K562 (cell line): ENCODE results near the gene MYOT. TPM values are rescaled to one million over a fixed set of nuclear protein-coding genes. Genes with fewer than 3 reads are reported as not detected.

ENCODE experiments used
- ATAC-seq: fragments of 200-7000 bp; cut with Tn5 transposase; 3 replicates; pipeline ENCODE4 v1.9.1; 2020; ENCODE audit warnings: moderate library complexity
- BruUV-seq: library from RNA; stranded (reverse); fragments of 400-500 nt; replicated peaks from 2 replicates; lab custom pipeline; 2021; lab: Mats Ljungman, UMichigan
- CTCF ChIA-PET: fragments of 300-600 bp; formaldehyde crosslinking; extraction: SDS; loops from one replicate; lab custom pipeline; 2021; ENCODE audit warnings: low intra/inter-chr PET ratio; lab: Yijun Ruan, JAX
- POLR2A ChIA-PET: fragments of 300-600, 350-650 bp; sonication (Branson Sonifier 250); formaldehyde crosslinking; extraction: SDS; loops from one replicate; lab custom pipeline; 2021; ENCODE audit warnings: antibody characterized with exemption, inconsistent platforms; lab: Yijun Ruan, JAX
- DNase-seq, 4 experiments: peaks; one replicate each; pipeline versions ENCODE4 v3.0.0 to v3.0.0-alpha.2; 2011 to 2018; ENCODE audit warnings: low spot score in 3 of 4, mixed read lengths in 3 of 4; ENCODE audit errors: extremely low read depth in 1 of 4
- FAIRE-seq: peaks from 2 replicates; lab custom pipeline; 2011; peaks lifted over from hg19 to GRCh38; lab: Jason Lieb, UNC
- H2AFZ ChIP-seq: 2 replicates; pipeline ENCODE4 v1.6.0; 2011; ENCODE audit warnings: low read depth, low read length, control low read depth, inconsistent platforms
- H3K27ac ChIP-seq: fragments of 200-600 bp; 3 replicates; pipeline ENCODE4 v1.8.0; 2011; ENCODE audit warnings: low read depth, mild to moderate bottlenecking, control low read depth, inconsistent platforms, low read length, moderate library complexity, mixed read lengths; ENCODE audit errors: extremely low read depth
- H3K27me3 ChIP-seq, 2 experiments: fragments of 300-600 bp in 1 of 2; 2 replicates in 1 of 2; 3 replicates in 1 of 2; pipeline versions ENCODE4 v1.6.0 to v1.8.0; 2011; ENCODE audit warnings: inconsistent platforms in 2 of 2, low read length in 2 of 2, mild to moderate bottlenecking in 1 of 2, mixed read lengths in 1 of 2, moderate library complexity in 1 of 2; ENCODE audit not compliant: control insufficient read depth in 2 of 2, insufficient read depth in 2 of 2
- H3K36me3 ChIP-seq: fragments of 300-600 bp; 3 replicates; pipeline ENCODE4 v1.8.0; 2011; ENCODE audit warnings: mild to moderate bottlenecking, low read length, inconsistent platforms; ENCODE audit not compliant: control insufficient read depth, insufficient read depth
- H3K4me1 ChIP-seq, 2 experiments: fragments of 200-600 bp in 1 of 2; replicated peaks in 1 of 2; 2 replicates in 1 of 2; 3 replicates in 1 of 2; pipeline versions ENCODE4 v1.5.1 to v1.8.0; 2011; ENCODE audit warnings: inconsistent platforms in 2 of 2, low read length in 2 of 2, mild to moderate bottlenecking in 1 of 2, mixed read lengths in 1 of 2, moderate library complexity in 1 of 2; ENCODE audit not compliant: control insufficient read depth in 2 of 2, insufficient read depth in 2 of 2
- H3K4me2 ChIP-seq: 2 replicates; pipeline ENCODE4 v1.6.1; 2011; ENCODE audit warnings: low read length, control low read depth, inconsistent platforms, mixed read lengths; ENCODE audit not compliant: insufficient read depth
- H3K4me3 ChIP-seq: fragments of 200-600 bp; sonication (generic), shearing (Covaris generic); 2 replicates; pipeline ENCODE4 v1.5.1; 2016; ENCODE audit warnings: control low read depth, inconsistent platforms
- H3K79me2 ChIP-seq: fragments of 200-600 bp; 3 replicates; pipeline ENCODE4 v1.8.0; 2011; ENCODE audit warnings: low read length, inconsistent platforms; ENCODE audit not compliant: control insufficient read depth, insufficient read depth
- H3K9ac ChIP-seq, 2 experiments: 2 replicates each; pipeline versions ENCODE4 v1.6.0 to v1.6.1; 2011; ENCODE audit warnings: low read depth in 2 of 2, low read length in 2 of 2, control low read depth in 1 of 2, inconsistent platforms in 1 of 2, mild to moderate bottlenecking in 1 of 2, mixed read lengths in 1 of 2; ENCODE audit not compliant: insufficient read depth in 1 of 2
- H3K9me1 ChIP-seq: one replicate; pipeline ENCODE4 v1.6.0; 2011; ENCODE audit warnings: inconsistent platforms, mild to moderate bottlenecking, low read length, moderate library complexity; ENCODE audit not compliant: control insufficient read depth, insufficient read depth
- H3K9me3 ChIP-seq: replicated peaks from 2 replicates; pipeline ENCODE4 v1.5.1; 2011; ENCODE audit warnings: low read depth, low read length, inconsistent platforms; ENCODE audit not compliant: control insufficient read depth, insufficient read depth
- H4K20me1 ChIP-seq: replicated peaks from 2 replicates; pipeline ENCODE4 v1.6.1; 2011; ENCODE audit warnings: low read length, inconsistent platforms, mixed read lengths; ENCODE audit not compliant: control insufficient read depth, insufficient read depth
- CBX8 ChIP-seq: fragments of 200-600 bp; sonication (generic); IDR thresholded peaks from 2 replicates; pipeline ENCODE4 v1.6.1; 2012; ENCODE audit warnings: borderline replicate concordance, mixed run types, low read depth, mild to moderate bottlenecking, moderate library complexity, mixed read lengths, low read length, control low read depth, inconsistent platforms; ENCODE audit not compliant: poor library complexity, severe bottlenecking; ENCODE audit errors: extremely low read depth
- ETV1 ChIP-seq: fragments of 450-650 bp; conservative IDR thresholded peaks from 2 replicates; pipeline ENCODE4 v1.6.1; 2016; ENCODE audit warnings: missing genetic modification characterization, control low read depth, low read depth, missing compliant biosample characterization
- ILF3 ChIP-seq: fragments of 450-650 bp; IDR thresholded peaks from 2 replicates; pipeline ENCODE4 v1.6.1; 2018; ENCODE audit warnings: antibody characterized with exemption, mild to moderate bottlenecking, moderate library complexity, borderline replicate concordance
- JUN ChIP-seq, 2 experiments: sonication (generic) in 1 of 2; formaldehyde crosslinking in 1 of 2; IDR thresholded peaks; 2 replicates each; pipeline versions ENCODE4 v1.6.1 to v1.8.0; 2012 to 2022; ENCODE audit warnings: borderline replicate concordance in 2 of 2, mild to moderate bottlenecking in 2 of 2, improper control_type of control experiment in 1 of 2, low read depth in 1 of 2, low read length in 1 of 2, missing genetic modification reagents in 1 of 2
- WGBS: fragments of 100-300 bp; shearing (Covaris generic); methylation state at CpG from one replicate; pipeline ENCODE4 v1.1.6; 2016; ENCODE audit warnings: low coverage, mixed read lengths; ENCODE audit not compliant: insufficient coverage; ENCODE audit errors: missing lambda C conversion rate; 5-methylcytosine and 5-hydroxymethylcytosine counted together
- in situ Hi-C: fragments of 300-500 bp; cut with MboI; formaldehyde crosslinking; loops from 4 replicates; pipeline ENCODE4 v1.15.0; 2018; ENCODE audit warnings: inconsistent platforms, mixed read lengths
- intact Hi-C: fragments of 100-400 bp; cut with micrococcal nuclease; formaldehyde crosslinking; loops from 2 replicates; pipeline ENCODE4 v1.14.2; 2022
- polyA plus RNA-seq, 8 experiments: library from polyadenylated mRNA; depleted of rRNA in 4 of 8; stranded (reverse) in 5 of 8; unstranded in 3 of 8; fragments of >200 nt; fragmentation: Nextera tagmentation in 2 of 8; fragmentation: Illumina TruSeq in 1 of 8; extraction: Ambion mirVana in 2 of 8; extraction: Trizol in 1 of 8; gene quantifications; 2 replicates each; pipeline versions ENCODE4 v1.2.1 to v1.2.3, GENCODE V29; 2011 to 2014; ENCODE audit warnings: inconsistent platforms in 1 of 8, missing spikeins in 1 of 8
- total RNA-seq, 7 experiments: library from RNA; depleted of rRNA in 6 of 7; stranded (reverse); fragments of >200 nt in 6 of 7; fragmentation: Illumina TruSeq in 2 of 7; extraction: Trizol in 2 of 7; gene quantifications; 2 replicates each; pipeline versions ENCODE4 v1.2.1 to v1.2.3, GENCODE V29; 2011 to 2021; ENCODE audit warnings: low replicate concordance in 1 of 7

The MYOT gene
- total and polyA plus RNA-seq, 9 of the 15 experiments (the other 6 are each of a cell fraction or from before 2014, with no cell fraction given): 0.24 to 0.38 TPM; not detected in 7

GRCh38 chr5:137858223-137858916, 9.3 kb upstream of the MYOT start:
- Histone ChIP-seq H3K27ac (no peak overlapping the region), H4K20me1 (no peaks in the 10 kb centered on the region), H3K4me2 (no peak overlapping the region), H3K9me1 (no peaks in the 10 kb centered on the region), H3K4me3 (no peak overlapping the region), H3K27me3 (peaks cover 0 to 3% of the 10 kb centered on the region in 2 experiments; a peak in 2 of 5 replicates), H3K9ac (no peak overlapping the region), H3K79me2 (no peaks in the 10 kb centered on the region), H3K4me1 (no peaks in the 10 kb centered on the region), H3K9me3 (no peaks in the 10 kb centered on the region), H3K36me3 (no peaks in the 10 kb centered on the region), H2AFZ (no peak overlapping the region)
- TF ChIP-seq CBX8 (peak; percentile 11), ILF3 (no peak)
- no peak for DNase-seq
- WGBS: 3% methylated on average over 3 of the region's 3 CpGs
- no peak for ATAC-seq
- no TSS peak for BruUV-seq
- ChIA-PET CTCF (no interaction called here), POLR2A (no interaction called here)
- no peak for FAIRE-seq
- in situ Hi-C loops (no loop called here), intact Hi-C loops (no loop called here)

DNA sequence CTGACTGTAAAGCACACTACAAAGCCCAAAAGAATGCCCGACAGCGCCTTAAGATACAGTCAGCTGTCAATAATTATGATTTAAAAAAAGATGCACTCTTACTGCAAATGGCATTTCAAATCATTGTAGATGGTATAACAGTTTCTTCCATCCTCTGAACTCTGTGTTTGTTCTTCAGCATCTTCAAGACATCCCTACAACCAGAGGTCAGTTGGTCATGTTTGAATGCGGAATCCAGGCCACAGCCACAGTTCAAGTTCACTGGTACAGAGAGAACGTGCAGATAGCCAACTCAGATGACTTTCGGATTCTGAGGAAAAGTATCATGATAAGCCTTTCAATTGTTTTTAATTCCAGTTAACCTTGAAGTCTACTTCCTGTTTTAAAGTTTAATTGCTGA, 8.7 kb upstream of the MYOT start:
- no peaks in the 10 kb centered on the region for H4K20me1 ChIP-seq
- no peaks in the 10 kb centered on the region for H3K9me1 ChIP-seq
- WGBS: 15% methylated on average over 5 of the region's 5 CpGs
- BruUV-seq: no TSS peak
- TF ChIP-seq ETV1 (tag): no peak
- TF ChIP-seq JUN (IDR thresholded peaks at IDR 0.05; ENCODE audit: borderline replicate concordance, low read depth, low read length): no peak
- TF ChIP-seq JUN (CRISPR knock-in tag; IDR thresholded peaks at IDR 0.05; ENCODE audit: borderline replicate concordance): no peak
- TF ChIP-seq, all 486 proteins: peak for 0
- Histone ChIP-seq H3K4me1 (no peaks in the 10 kb centered on the region), H3K4me2 (no peak overlapping the region), H3K27me3 (peaks cover 0 to 3% of the 10 kb centered on the region in 2 experiments; a peak in 2 of 5 replicates), H3K9me3 (no peaks in the 10 kb centered on the region), H3K36me3 (no peaks in the 10 kb centered on the region), H2AFZ (no peak overlapping the region), H3K9ac (no peak overlapping the region), H3K4me3 (no peak overlapping the region), H3K79me2 (no peaks in the 10 kb centered on the region), H3K27ac (no peak overlapping the region)
- ChIA-PET CTCF (no interaction called here), POLR2A (interaction anchor here (0.9 kb wide), 1 partner anchor 12 kb away, joined by 3 read pairs; no protein-coding TSS in a partner anchor)
- in situ Hi-C loops: no loop called here
- no peak for ATAC-seq
- peak; percentile 6 for FAIRE-seq
- intact Hi-C loops: no loop called here
- DNase-seq: no peak
